GM12875 (cell line): ENCODE measurements around the gene TTC22.

Source experiments
- H3K4me3 ChIP-seq: one replicate; pipeline ENCODE4 v1.5.1; 2011; ENCODE audit warnings: low read depth, low read length, control low read depth
- TF ChIP-seq, protein P1 (sequence below): IDR thresholded peaks from 2 replicates; pipeline ENCODE4 v1.5.1; 2011; ENCODE audit warnings: low read depth, mild to moderate bottlenecking, control low read depth, inconsistent platforms, low read length, moderate library complexity, borderline replicate concordance; ENCODE audit not compliant: insufficient read depth

Gene TTC22

DNA sequence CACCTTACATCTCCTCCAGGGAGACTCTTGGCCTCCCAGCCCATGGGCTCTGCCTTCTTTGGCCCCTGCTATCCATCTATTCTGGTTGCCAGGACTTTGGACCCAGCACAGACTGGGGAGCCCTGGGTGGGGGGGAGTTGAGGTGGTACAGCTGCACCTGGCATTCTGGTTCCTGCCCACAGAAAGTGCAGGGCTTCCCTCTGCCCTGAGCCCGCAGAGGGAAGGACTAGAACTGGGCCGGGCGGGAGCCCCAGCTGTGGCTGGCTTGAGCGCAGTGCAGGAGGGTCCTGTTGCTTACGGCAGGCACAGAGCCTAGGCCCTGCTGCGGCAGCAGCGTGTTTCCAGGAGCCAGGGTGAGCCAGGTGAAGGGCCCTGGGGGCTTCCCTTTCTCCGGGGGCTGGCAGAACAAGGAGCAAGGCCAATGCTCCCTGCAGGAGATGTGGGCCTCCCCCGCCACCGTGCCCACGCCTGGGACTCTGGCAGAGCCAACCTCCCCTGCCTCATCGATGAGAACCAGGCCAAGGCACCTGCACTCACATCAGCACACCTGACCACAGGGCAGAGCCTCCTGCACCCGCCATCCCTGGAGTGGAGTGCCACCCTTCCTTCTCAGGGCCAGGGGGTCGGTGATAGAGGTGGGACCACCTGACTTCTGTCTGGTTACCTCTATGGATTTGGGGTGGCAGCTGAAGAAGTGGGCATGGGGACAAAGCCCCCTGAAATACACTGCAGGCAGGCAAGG, 52.9 kb downstream of the TTC22 start:
- no peak overlapping the region for H3K4me3 ChIP-seq
- TF ChIP-seq, protein P1, sequence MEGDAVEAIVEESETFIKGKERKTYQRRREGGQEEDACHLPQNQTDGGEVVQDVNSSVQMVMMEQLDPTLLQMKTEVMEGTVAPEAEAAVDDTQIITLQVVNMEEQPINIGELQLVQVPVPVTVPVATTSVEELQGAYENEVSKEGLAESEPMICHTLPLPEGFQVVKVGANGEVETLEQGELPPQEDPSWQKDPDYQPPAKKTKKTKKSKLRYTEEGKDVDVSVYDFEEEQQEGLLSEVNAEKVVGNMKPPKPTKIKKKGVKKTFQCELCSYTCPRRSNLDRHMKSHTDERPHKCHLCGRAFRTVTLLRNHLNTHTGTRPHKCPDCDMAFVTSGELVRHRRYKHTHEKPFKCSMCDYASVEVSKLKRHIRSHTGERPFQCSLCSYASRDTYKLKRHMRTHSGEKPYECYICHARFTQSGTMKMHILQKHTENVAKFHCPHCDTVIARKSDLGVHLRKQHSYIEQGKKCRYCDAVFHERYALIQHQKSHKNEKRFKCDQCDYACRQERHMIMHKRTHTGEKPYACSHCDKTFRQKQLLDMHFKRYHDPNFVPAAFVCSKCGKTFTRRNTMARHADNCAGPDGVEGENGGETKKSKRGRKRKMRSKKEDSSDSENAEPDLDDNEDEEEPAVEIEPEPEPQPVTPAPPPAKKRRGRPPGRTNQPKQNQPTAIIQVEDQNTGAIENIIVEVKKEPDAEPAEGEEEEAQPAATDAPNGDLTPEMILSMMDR: no peak

DNA sequence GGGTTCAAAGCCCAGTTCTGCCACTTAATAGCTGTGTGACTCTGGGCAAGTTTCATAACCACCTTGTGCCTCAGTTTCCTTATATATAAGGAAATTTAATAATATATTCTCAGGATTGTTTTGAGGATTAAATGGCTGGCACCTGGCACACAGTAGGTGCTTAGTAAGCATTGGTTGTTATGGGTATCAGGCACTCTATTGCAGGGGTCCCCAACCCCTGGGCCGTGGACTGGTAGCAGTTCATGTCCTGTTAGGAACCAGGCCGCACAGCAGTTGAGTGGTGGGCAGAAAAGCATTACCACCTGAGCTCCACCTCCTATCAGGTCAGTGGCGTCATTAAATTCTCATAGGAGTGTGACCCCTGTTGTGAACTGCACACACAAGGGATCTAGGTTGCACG, 55.3 kb downstream of the TTC22 start:
- TF ChIP-seq, protein P1: no peak
- H3K4me3 ChIP-seq: no peak overlapping the region

DNA sequence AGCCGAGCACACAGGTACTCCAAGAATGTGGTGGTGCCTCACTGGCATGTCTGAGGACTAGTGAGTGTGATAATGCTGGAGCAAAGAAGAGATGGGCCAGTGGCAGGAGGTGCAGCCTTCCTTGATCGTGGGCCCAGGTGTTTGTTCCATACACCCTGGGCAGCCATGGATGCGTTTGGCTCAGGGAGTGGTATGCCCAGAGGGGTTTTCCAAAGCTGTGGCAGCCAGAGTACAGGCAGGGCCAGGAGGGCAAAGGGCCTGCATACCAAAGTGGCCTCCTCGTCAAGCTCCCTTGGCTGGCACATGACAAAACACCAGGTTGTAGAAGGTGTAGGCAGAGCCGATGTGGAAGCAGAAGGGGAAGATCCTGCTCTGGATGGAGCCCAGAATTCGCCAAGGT, 55.8 kb downstream of the TTC22 start:
- TF ChIP-seq, protein P1: no peak
- no peak overlapping the region for H3K4me3 ChIP-seq

DNA sequence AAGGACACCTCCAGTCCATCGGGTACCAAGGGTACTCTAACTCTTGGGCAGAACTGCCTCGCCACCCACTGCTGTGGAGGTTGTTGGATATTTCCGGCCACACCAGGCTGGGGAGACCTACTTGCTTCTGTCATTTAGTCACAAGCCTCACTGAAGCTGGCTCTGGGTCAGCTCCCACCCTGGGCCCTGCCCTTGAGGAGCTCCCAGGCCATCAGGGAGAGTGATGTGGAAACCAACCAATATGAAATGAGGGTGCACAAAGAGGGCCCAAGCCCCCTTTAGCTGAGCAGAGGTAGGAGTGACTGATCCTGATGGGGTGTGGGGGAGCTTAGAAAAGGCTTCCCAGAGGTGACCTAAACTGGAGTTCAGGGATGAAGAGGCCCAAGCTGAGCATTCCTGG, 56.4 kb downstream of the TTC22 start:
- TF ChIP-seq, protein P1: no peak

GRCh38 chr1:54743416-54744226, 57.5 kb downstream of the TTC22 start:
- no peak overlapping the region for H3K4me3 ChIP-seq
- TF ChIP-seq, protein P1: no peak

More for the DNA sequence above, 56.4 kb downstream of the TTC22 start:
- no peak overlapping the region for H3K4me3 ChIP-seq

GRCh38 chr1:54742282-54742681, 58.8 kb downstream of the TTC22 start:
- no peak overlapping the region for H3K4me3 ChIP-seq
- TF ChIP-seq, protein P1: no peak
